ENCODE results near the gene SCAMP3.

GRCh38 chr1:155236451-155236850 is 25.7 kb downstream of the SCAMP3 start:
- TF ChIP-seq CTCF (IDR thresholded peaks at IDR 0.05; ENCODE audit: low read depth, low read length, missing input control) (no peak), MAX (IDR thresholded peaks at IDR 0.05) (no peak), TAF1 (conservative IDR thresholded peaks at IDR 0.05) (no peak), YY1 (IDR thresholded peaks at IDR 0.05) (no peak), RXRA (IDR thresholded peaks at IDR 0.05) (no peak), ZBTB33 (IDR thresholded peaks at IDR 0.05) (no peak), RAD21 (IDR thresholded peaks at IDR 0.05) (no peak), GABPA (IDR thresholded peaks at IDR 0.05 in 1 of 2, conservative IDR thresholded peaks at IDR 0.05 in 1 of 2) (no peak), SP1 (IDR thresholded peaks at IDR 0.05) (no peak), HNF4A (conservative IDR thresholded peaks at IDR 0.05) (no peak), JUND (IDR thresholded peaks at IDR 0.05) (no peak)
- TF ChIP-seq, protein P1, sequence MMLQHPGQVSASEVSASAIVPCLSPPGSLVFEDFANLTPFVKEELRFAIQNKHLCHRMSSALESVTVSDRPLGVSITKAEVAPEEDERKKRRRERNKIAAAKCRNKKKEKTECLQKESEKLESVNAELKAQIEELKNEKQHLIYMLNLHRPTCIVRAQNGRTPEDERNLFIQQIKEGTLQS (IDR thresholded peaks at IDR 0.05): no peak
